ENCODE measurements around the gene PDE6C.

PDE6C gene

DNA sequence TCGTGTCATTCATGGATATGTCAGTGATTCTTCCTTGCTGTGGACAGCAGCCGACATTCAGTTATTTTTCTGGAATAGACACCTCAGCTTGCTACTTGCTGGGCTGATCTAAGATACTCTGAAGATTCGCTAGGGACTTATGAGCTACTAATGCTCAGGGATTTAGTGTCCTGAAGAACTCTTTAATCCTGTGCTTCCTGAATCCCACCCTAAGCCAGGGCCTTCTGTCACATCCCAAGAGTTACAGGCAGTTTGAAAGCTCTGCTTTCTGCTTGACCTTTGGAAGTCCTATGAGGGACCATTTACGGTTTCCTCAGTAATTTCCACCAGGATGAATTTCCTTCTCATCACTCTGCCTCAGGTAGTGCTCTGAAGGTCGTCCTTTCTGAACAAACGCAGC, at the start of gene PDE6C:
PDE6C (plus strand) TSS at position 227 of the 400 bp plus-strand sequence. CDS start 189 bp downstream, outside the sequence.
- Histone ChIP-seq H3K36me3 (replicated peaks) (no peaks in the 10 kb centered on the region), H3K4me3 (ENCODE audit: low read depth, low read length) (no peak within 1 kb of the TSS), H3K27ac (no peak within 1 kb of the TSS), H3K27me3 (replicated peaks) (no peaks in the 10 kb centered on the region)
- in situ Hi-C loops (cut with HindIII; ENCODE audit: low pct_ligation_motif_present, low sequenced_read_pairs): no loop called here
- DNase-seq: no peak
- TF ChIP-seq, protein P1, sequence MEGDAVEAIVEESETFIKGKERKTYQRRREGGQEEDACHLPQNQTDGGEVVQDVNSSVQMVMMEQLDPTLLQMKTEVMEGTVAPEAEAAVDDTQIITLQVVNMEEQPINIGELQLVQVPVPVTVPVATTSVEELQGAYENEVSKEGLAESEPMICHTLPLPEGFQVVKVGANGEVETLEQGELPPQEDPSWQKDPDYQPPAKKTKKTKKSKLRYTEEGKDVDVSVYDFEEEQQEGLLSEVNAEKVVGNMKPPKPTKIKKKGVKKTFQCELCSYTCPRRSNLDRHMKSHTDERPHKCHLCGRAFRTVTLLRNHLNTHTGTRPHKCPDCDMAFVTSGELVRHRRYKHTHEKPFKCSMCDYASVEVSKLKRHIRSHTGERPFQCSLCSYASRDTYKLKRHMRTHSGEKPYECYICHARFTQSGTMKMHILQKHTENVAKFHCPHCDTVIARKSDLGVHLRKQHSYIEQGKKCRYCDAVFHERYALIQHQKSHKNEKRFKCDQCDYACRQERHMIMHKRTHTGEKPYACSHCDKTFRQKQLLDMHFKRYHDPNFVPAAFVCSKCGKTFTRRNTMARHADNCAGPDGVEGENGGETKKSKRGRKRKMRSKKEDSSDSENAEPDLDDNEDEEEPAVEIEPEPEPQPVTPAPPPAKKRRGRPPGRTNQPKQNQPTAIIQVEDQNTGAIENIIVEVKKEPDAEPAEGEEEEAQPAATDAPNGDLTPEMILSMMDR (IDR thresholded peaks at IDR 0.05; ENCODE audit: low read depth, low read length, missing control alignments): no peak

DNA sequence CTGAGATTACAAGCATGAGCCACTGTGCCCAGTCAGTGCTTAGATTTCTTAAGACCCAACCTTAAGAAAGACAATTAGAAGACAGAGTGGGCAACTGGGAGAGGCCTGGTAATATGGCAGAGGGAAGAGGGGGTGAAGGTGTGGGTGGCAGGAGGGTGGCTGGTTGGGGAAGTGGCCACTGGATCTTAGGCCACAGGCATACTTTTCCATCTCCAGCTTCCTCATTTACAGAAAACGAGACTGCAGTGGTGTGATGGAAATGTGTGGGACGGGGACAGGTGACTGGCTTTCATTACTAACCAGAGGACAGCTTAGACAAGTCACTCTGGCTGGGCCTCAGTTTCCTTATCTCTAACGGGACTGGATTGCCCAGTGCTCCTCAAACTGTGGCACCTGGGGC, 46.9 kb upstream of the PDE6C start:
- DNase-seq: no peak
- H3K36me3 ChIP-seq (replicated peaks): no peaks in the 10 kb centered on the region
- H3K27me3 ChIP-seq (replicated peaks): peaks cover 39% of the 10 kb centered on the region
- TF ChIP-seq, protein P1 (IDR thresholded peaks at IDR 0.05; ENCODE audit: low read depth, low read length, missing control alignments): no peak
- H3K4me3 ChIP-seq (ENCODE audit: low read depth, low read length): no peak overlapping the region
- no peak overlapping the region for H3K27ac ChIP-seq
- in situ Hi-C loops (cut with HindIII; ENCODE audit: low pct_ligation_motif_present, low sequenced_read_pairs): no loop called here

DNA sequence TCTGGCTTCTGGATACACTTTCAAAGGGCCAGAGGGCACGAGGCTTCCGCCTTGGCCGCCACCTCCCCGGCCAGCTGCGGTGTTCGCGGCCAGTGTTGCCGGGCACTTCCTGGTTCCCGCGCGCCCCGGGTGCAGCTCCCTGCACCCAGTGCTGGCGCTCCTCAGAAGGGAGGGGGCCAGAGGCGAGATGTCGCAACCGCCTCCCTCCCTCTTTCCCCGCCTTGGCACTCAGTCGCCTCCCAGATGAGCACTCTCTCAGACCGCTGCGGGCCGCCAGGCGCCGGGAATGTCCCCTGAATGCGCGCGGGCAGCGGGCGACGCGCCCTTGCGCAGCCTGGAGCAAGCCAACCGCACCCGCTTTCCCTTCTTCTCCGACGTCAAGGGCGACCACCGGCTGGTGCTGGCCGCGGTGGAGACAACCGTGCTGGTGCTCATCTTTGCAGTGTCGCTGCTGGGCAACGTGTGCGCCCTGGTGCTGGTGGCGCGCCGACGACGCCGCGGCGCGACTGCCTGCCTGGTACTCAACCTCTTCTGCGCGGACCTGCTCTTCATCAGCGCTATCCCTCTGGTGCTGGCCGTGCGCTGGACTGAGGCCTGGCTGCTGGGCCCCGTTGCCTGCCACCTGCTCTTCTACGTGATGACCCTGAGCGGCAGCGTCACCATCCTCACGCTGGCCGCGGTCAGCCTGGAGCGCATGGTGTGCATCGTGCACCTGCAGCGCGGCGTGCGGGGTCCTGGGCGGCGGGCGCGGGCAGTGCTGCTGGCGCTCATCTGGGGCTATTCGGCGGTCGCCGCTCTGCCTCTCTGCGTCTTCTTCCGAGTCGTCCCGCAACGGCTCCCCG, 45.7 kb upstream of the PDE6C start, which contains the start of gene FFAR4:
FFAR4 (plus strand) TSS at position 231 of the 842 bp plus-strand sequence; CDS start at position 287, 56 bp downstream.
- Histone ChIP-seq H3K27ac (no peak within 1 kb of the TSS), H3K4me3 (ENCODE audit: low read depth, low read length) (no peak within 1 kb of the TSS), H3K36me3 (replicated peaks) (no peaks in the 10 kb centered on the region), H3K27me3 (replicated peaks) (peaks cover 51% of the 10 kb centered on the region)
- TF ChIP-seq, protein P1 (IDR thresholded peaks at IDR 0.05; ENCODE audit: low read depth, low read length, missing control alignments): no peak
- no peak for DNase-seq
- in situ Hi-C loops (cut with HindIII; ENCODE audit: low pct_ligation_motif_present, low sequenced_read_pairs): no loop called here

DNA sequence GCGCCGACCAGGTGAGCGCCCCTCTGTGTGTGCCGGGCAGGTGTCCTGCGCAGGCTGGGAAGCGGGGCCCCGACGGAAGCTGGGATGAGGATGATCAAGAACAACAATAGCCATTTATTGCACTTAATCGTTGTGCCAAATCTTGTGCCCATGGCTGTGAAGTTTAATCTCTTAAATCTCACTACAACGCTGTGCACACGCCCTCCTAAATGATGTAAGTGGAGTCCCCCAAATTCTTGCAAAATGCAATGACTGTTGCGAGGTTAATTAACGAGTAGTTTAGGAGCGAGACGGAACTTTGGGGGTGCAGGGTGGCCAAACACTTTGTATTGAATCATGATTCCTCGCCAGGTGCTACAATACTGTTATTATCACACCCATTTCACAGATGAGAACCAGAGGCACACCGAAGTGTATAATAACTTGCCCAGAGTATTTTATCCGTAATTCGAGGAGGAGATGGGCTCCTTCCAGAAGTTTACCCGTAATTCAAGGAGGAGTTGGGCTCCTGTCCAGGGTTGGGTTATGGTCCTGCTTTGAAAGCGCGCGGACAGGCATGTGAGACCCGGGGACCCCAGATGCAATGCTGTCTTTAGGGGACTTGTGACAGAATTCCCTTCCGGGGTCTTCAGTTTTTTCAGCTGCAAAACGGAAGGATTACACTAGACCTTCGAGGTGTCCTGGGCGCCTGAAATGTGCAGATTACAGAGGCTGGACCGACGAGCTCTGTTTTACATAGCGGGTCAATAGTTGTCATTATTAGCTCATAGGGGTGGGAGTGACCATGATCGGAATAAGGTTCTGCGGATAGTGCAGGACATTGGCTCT, 44.8 kb upstream of the PDE6C start:
- H3K36me3 ChIP-seq (replicated peaks): no peaks in the 10 kb centered on the region
- in situ Hi-C loops (cut with HindIII; ENCODE audit: low pct_ligation_motif_present, low sequenced_read_pairs): no loop called here
- H3K4me3 ChIP-seq (ENCODE audit: low read depth, low read length): no peak overlapping the region
- no peak overlapping the region for H3K27ac ChIP-seq
- no peak for DNase-seq
- peaks cover 57% of the 10 kb centered on the region for H3K27me3 ChIP-seq (replicated peaks)
- TF ChIP-seq, protein P1 (IDR thresholded peaks at IDR 0.05; ENCODE audit: low read depth, low read length, missing control alignments): no peak

DNA sequence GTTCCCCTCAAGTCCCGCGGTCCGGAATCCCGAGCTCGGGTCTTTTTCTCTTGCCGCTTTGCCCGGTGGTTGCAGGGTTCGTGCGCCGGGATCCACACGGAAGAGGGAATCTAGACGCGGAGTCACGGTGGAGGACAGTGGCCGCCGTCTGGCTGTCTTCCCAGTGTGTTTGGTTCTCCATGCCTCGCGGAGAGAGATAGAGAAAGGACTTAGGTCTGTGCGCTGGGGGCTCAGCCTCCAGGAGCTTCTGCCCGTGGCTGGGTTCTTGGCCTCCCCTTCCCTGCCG, 44.3 kb upstream of the PDE6C start:
- TF ChIP-seq, protein P1 (IDR thresholded peaks at IDR 0.05; ENCODE audit: low read depth, low read length, missing control alignments): no peak
- H3K4me3 ChIP-seq (ENCODE audit: low read depth, low read length): no peak overlapping the region
- in situ Hi-C loops (cut with HindIII; ENCODE audit: low pct_ligation_motif_present, low sequenced_read_pairs): no loop called here
- H3K27me3 ChIP-seq (replicated peaks): peaks cover 60% of the 10 kb centered on the region
- H3K36me3 ChIP-seq (replicated peaks): no peaks in the 10 kb centered on the region
- H3K27ac ChIP-seq: no peak overlapping the region
- DNase-seq: no peak

Measured in brain microvascular endothelial cell (primary cell).